ENCODE measurements around the gene FGD4. TPM values are rescaled to one million over a fixed set of nuclear protein-coding genes. Genes with fewer than 3 reads are reported as not detected.

Gene FGD4
- total and polyA plus RNA-seq, 8 donors, result 18.6 to 38.9 (median 25.5) TPM

DNA sequence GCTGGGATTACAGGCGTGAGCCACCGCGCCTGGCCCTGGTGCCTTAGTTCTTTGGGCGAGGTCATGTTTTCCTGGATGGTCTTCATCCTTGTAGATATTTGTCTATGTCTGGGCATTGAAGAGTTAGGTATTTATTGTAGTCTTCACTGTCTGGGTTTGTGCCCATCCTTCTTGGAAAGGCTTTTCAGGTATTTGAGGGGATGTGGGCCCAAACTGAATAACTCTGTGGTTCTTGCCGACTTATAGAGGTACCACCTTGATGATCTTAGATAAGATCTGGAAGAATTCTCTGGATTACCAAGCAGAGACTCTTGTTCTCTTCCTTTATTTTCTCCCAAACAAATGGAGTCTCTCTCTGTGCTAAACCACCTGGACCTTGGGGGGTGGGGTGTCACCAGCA is 18.9 kb downstream of the FGD4 start:
- Histone ChIP-seq H3K36me3 (no peaks in the 10 kb centered on the region), H3K4me1 (peaks cover 5 to 25% of the 10 kb centered on the region in 2 donors), H3K27ac (no peak overlapping the region), H3K4me3 (no peak overlapping the region), H3K27me3 (no peaks in the 10 kb centered on the region), H3K9me3 (no peaks in the 10 kb centered on the region)
- TF ChIP-seq, protein P1, sequence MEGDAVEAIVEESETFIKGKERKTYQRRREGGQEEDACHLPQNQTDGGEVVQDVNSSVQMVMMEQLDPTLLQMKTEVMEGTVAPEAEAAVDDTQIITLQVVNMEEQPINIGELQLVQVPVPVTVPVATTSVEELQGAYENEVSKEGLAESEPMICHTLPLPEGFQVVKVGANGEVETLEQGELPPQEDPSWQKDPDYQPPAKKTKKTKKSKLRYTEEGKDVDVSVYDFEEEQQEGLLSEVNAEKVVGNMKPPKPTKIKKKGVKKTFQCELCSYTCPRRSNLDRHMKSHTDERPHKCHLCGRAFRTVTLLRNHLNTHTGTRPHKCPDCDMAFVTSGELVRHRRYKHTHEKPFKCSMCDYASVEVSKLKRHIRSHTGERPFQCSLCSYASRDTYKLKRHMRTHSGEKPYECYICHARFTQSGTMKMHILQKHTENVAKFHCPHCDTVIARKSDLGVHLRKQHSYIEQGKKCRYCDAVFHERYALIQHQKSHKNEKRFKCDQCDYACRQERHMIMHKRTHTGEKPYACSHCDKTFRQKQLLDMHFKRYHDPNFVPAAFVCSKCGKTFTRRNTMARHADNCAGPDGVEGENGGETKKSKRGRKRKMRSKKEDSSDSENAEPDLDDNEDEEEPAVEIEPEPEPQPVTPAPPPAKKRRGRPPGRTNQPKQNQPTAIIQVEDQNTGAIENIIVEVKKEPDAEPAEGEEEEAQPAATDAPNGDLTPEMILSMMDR (IDR thresholded peaks at IDR 0.05), result no peak
- ATAC-seq (no peak), DNase-seq (no peak)
- intact Hi-C loops (cut with DNase I), result no loop called here

DNA sequence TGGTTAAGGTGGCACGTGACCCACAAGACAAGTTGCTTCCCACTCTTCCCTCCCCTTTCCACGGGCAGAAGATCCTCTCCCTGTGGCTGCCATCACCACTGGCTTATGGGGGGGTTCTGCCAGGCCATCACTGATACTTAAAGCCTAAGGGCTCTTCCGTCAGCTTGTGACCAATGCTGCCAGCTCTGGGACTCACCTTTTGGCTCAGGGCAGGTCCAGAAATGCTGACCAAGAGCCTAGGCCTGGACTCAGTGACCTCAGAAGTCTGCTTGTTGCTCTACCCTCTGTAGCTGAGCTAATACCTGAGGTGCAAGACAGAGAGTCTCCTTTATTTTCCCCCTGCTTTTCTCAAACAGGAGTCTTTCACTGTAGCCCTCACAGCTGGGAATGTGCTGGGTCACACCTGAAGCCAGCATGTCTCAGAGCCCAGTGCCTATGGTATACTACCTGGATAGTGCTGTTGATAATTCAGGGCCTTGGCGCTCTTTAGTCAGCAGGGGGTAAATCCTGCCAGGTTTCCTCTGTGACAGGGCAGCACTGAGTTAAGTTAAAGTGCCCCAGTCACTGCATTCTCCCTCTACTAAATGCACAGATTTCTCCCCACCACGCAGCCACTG is 19.7 kb downstream of the FGD4 start:
- intact Hi-C loops (cut with DNase I), result no loop called here
- no peaks in the 10 kb centered on the region for H3K36me3 ChIP-seq
- no peaks in the 10 kb centered on the region for H3K9me3 ChIP-seq
- no peak overlapping the region for H3K27ac ChIP-seq
- no peaks in the 10 kb centered on the region for H3K27me3 ChIP-seq
- H3K4me1 ChIP-seq, result peaks cover 5 to 28% of the 10 kb centered on the region in 2 donors
- ATAC-seq, result peak; percentile 61
- no peak overlapping the region for H3K4me3 ChIP-seq
- TF ChIP-seq, protein P1 (IDR thresholded peaks at IDR 0.05), result no peak
- no peak for DNase-seq

DNA sequence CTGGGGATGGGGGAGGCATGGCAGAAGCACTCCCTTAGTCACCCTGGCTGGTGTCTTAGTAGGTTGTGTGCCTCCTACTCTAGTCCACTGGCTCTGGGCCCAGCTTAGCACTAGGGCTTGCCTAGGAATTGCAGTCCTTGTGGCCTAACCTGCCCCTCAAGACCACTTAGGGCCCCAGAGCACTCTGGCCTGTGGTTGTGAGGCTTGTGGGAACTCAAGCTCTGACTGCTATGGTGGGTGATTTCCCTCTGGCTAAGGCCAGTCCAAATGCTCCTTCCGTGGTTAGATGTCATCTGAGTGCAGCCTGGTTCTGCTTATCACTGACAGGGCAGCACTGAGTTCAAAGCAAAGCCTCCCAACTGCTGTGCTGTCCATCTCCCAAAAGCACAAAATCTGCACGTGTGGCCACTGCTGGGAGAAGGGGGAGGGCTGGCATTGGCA is 20.2 kb downstream of the FGD4 start:
- peaks cover 5 to 28% of the 10 kb centered on the region in 2 donors for H3K4me1 ChIP-seq
- H3K27me3 ChIP-seq, result no peaks in the 10 kb centered on the region
- H3K4me3 ChIP-seq, result no peak overlapping the region
- H3K27ac ChIP-seq, result no peak overlapping the region
- ATAC-seq, result peak; percentile 85
- DNase-seq, result peak in 1 of 4 donors; percentile 65
- no peaks in the 10 kb centered on the region for H3K36me3 ChIP-seq
- intact Hi-C loops (cut with DNase I), result no loop called here
- TF ChIP-seq, protein P1 (IDR thresholded peaks at IDR 0.05), result no peak
- H3K9me3 ChIP-seq, result no peaks in the 10 kb centered on the region

DNA sequence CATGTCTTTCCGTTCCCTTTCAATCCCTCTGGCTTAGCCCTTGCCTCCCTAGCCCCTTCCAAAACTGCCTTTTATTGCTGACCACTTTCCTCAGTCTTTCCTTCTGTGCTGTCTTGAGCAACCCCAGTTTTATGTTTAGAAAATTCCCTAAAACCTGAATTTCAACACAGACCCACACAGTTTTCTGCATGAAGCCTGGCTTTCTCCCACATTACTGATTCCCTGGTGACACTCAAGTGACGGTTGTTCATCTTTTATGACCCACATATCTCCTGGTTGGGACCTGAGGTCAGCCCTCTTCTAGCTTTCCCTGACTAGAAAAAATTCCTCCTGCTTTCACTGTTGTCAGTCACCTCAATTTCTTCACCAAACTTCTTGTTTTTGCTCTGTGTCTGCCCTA is 21.0 kb downstream of the FGD4 start:
- TF ChIP-seq, protein P1 (IDR thresholded peaks at IDR 0.05), result no peak
- Histone ChIP-seq H3K36me3 (no peaks in the 10 kb centered on the region), H3K4me1 (peaks cover 5 to 28% of the 10 kb centered on the region in 2 donors), H3K9me3 (no peaks in the 10 kb centered on the region), H3K27ac (no peak overlapping the region), H3K4me3 (no peak overlapping the region), H3K27me3 (no peaks in the 10 kb centered on the region)
- no peak for DNase-seq
- intact Hi-C loops (cut with DNase I), result no loop called here
- ATAC-seq, result no peak

DNA sequence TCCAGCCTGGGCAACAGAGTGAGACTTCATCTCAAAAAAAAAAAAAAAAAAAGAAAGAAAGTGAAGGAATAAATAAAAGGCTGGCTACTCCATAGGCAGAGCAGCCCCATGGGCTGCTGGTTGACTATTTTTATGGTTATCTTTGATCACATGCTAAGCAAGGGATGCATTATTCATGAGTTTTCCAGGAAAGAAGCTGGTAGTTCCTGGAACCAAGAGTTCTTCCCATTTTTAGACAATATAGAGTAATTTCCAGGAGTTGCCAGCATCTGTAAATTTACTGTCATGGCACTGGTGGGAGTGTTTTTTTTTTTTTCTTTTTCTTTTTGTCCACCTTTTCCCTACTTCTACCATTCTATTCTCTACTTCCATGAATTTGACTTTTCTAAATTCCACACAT is 24.2 kb downstream of the FGD4 start:
- peaks cover 5 to 28% of the 10 kb centered on the region in 2 donors for H3K4me1 ChIP-seq
- DNase-seq, result no peak
- peak overlapping the region in 1 of 2 donors; percentile 41 for H3K27ac ChIP-seq
- H3K27me3 ChIP-seq, result no peaks in the 10 kb centered on the region
- no peaks in the 10 kb centered on the region for H3K36me3 ChIP-seq
- TF ChIP-seq, protein P1 (IDR thresholded peaks at IDR 0.05), result no peak
- no peak for ATAC-seq
- intact Hi-C loops (cut with DNase I), result no loop called here
- H3K9me3 ChIP-seq, result peaks cover 0 to 8% of the 10 kb centered on the region in 2 donors
- no peak overlapping the region for H3K4me3 ChIP-seq

Data from left lung (tissue), 10 donors.